Measurements from ENCODE around the gene USP24.
"Not testable (repeated sequence)": the region's sequence is repeated elsewhere in the genome, so short reads cannot be mapped to it uniquely, and the experiment has no call there.

Gene USP24

GRCh38 chr1:55037733-55038551 is 177.2 kb downstream of the USP24 start:
- no peak for DNase-seq (ENCODE audit: low read depth)

GRCh38 chr1:55035904-55036303 is 179.3 kb downstream of the USP24 start:
- peak; percentile 3 for DNase-seq (ENCODE audit: low read depth)

GRCh38 chr1:55034476-55035133 is 180.6 kb downstream of the USP24 start:
- no peak for DNase-seq (ENCODE audit: low read depth)

GRCh38 chr1:55033265-55033614 is 181.9 kb downstream of the USP24 start:
- DNase-seq (ENCODE audit: low read depth): no peak

- DNase-seq (ENCODE audit: low read depth): not testable (repeated sequence)
Measured at GRCh38 chr1:55031098-55031497, 184.1 kb downstream of the USP24 start.

- DNase-seq (ENCODE audit: low read depth): not testable (repeated sequence)
Measured at GRCh38 chr1:55026682-55027081, 188.5 kb downstream of the USP24 start.

- not testable (repeated sequence) for DNase-seq (ENCODE audit: low read depth)
Measured at GRCh38 chr1:55024163-55024562, 191.0 kb downstream of the USP24 start.

- peak; percentile 56 for DNase-seq (ENCODE audit: low read depth)
Measured at GRCh38 chr1:55021942-55022546, 193.1 kb downstream of the USP24 start.

- no peak for DNase-seq (ENCODE audit: low read depth)
Measured at GRCh38 chr1:55018395-55018794, 196.8 kb downstream of the USP24 start.
